GM18526 (cell line): ENCODE results near the gene CIRBP.

Experiments used
- POLR2A ChIP-seq: IDR thresholded peaks from 3 replicates; pipeline ENCODE4 v1.6.1; 2011; ENCODE audit not compliant: insufficient read length; ENCODE audit errors: extremely low read depth

Gene CIRBP

DNA sequence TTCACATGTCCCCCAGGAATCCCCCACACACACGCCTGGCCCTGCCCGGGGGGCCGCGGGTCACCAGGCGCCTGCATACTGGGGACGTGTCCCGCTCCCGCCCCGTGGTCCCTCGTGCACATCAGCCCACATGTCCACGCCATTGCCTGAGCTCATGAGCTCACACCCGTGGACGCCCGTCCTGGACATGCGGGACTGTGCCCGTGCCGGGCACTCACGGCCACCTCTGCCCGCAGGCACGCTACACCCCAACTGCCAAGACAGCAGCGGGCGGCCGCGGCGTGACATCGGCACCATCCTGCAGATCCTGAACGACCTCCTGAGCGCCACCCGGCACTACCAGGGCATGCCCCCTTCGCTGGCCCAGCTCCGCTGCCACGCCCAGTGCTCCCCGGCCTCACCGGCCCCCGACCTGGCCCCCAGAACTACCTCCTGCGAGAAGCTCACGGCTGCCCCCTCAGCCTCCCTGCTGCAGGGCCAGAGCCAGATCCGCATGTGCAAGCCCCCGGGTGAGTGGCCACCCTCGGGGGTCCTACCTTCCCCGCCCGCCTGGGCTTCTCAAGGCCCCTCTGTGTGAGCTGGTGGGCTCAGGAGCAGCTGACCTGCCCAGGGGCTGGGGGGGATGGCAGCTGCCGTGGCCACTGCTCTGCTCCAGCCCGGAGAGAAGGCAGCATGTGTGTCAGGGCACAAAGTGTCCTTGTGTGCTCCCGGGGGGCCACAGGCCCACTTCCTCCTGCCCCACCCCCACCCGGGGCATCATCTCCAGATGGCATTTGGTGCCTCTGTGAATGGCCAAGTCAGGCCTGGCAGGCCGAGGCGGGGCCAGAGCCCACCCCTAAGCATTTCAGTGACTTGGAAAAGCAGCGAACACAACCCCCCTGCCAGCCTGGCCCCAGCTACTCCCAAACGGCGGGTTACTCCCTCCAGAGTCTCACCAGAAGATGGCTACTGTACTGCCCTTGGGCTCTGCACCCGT lies 13.7 kb upstream of the CIRBP start:
- peak; percentile 11 for TF ChIP-seq POLR2A

DNA sequence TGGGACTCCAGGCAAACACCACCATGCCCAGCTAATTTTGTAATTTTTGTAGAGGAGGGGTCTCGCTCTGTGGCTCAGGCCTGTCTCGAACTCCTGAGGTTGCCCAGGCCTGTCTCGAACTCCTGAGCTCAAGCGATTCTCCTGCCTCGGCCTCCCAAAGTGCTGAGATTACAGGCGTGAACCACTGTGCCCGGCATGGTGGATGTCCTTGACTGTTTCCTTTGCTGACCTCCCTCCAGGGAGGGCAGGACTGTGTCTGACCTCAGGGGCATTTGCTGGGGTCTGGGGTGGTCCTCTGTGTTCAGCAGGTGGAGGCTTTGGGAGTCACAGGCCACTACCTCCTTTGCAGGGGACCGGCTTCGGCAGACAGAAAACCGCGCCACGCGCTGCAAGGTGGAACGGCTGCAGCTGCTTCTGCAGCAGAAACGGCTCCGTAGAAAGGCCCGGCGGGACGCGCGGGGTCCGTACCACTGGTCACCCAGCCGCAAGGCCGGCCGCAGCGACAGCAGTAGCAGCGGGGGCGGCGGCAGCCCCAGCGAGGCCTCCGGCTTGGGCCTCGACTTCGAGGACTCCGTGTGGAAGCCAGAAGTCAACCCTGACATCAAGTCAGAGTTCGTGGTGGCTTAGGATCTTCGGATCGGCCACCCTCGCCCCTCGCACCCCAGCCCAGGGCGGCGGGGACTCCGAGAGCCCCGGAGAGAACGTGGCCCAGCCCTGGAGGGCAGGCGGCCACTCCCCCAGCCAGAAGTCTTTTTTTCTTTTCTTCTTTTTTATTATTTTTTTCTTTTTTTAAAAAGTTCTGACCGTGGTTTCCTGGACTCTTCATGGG lies 12.3 kb upstream of the CIRBP start:
- no peak for TF ChIP-seq POLR2A

DNA sequence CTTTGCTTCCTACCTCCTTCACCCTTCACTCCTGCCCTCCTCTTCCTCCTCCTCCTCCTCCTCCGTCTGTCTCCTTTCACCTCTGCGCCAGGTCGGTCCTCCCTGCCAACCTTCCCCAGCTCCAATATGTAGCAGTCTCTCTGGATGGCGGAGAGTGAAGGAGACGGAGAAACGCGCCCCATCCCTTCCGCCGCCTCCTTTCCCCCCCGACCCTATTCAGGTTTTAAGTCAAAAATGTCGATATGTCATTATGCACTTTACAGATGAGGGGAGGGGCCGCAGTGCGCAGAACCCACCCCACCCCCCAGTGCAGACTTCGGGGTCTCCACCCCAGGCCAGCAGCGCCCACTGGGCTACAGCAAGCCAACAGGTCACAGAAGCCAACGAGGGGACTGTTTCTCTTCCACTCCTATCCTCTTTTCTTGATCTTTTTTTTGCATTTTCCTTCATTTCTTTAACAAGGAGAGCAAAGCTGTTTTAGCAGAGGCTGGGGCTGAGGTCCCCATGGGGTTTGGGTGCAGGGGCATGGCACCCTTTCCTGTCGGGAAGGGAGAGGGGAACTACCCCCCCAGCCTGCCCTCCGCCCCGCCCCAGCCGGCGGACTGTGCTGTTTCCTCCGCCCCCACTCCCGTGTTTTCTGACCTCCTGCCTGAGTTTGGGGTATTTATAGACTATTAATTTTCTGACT lies 11.5 kb upstream of the CIRBP start:
- TF ChIP-seq POLR2A, result no peak

DNA sequence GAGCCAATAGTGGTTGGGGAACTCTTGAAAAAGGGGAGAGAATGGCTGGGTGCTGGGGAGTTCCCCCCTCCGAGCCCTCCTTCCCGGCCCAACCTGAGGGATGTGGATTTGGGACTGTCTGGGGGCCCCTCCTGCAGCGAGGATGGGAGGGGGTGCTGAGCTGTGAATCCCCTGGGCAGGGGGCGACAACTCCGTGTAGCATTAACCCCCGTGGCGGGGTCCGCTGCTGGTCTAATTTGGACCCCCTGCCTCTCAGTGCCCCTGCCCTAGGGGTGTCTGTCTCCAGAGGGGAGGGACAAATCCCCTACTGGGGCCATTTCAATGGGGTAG lies 11.0 kb upstream of the CIRBP start:
- no peak for TF ChIP-seq POLR2A

DNA sequence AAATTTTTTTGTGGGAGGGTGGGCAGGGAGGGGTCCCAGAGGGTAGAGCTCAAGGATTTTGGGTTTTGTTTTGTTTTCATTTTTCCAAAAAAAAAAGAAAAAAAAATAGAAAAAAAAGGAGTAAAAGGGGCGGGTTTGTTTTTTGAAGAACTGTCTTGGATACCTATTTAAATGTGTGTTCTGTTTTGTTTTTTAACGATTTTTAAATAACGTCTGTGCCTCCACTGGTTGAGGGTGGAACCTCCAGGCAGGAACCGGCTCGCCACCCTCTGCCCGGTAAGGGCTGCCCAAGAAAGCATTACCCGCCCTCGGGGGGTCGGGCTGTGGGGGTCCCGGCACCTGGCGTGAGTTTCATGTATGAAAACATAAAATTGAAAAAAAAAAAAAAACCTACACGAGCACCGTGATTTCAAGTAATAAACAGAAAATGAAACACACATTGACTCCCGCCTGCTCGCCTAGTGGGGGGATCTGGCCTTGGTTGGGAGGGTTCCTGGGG lies 10.4 kb upstream of the CIRBP start:
- no peak for TF ChIP-seq POLR2A

DNA sequence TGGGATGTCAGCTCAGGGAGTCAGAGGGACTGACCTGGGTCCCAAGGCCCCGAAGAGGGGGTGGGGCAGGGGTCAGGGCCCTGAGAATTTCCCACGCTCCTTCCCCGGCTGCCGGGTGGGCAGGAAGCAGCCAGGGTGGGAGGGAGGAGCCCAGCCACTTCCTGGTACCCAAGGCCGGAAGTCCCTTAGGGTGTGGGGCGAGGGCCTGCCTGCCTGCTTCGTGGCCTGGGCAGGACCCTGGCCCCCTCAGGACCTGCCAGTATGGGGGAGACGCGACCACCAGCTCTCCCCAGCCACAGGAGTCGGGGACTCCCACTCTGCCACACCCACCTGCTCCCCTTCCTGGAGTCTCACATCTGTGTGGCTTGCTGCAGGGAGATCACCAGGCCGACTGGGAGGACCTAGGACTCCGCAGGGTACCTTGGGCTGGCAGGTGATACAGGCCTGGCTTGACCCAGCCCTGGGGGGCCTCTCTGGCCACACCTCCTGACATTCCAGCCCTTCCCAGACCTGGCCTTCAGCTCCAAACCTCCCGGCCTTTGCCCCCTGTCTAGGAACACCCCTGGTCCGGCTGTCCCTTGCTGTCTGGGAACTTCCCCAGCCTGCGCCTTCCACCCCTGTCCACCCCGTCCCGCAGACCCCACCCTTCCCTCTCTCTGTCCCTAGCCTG lies 9.8 kb upstream of the CIRBP start:
- TF ChIP-seq POLR2A, result peak; percentile 87

DNA sequence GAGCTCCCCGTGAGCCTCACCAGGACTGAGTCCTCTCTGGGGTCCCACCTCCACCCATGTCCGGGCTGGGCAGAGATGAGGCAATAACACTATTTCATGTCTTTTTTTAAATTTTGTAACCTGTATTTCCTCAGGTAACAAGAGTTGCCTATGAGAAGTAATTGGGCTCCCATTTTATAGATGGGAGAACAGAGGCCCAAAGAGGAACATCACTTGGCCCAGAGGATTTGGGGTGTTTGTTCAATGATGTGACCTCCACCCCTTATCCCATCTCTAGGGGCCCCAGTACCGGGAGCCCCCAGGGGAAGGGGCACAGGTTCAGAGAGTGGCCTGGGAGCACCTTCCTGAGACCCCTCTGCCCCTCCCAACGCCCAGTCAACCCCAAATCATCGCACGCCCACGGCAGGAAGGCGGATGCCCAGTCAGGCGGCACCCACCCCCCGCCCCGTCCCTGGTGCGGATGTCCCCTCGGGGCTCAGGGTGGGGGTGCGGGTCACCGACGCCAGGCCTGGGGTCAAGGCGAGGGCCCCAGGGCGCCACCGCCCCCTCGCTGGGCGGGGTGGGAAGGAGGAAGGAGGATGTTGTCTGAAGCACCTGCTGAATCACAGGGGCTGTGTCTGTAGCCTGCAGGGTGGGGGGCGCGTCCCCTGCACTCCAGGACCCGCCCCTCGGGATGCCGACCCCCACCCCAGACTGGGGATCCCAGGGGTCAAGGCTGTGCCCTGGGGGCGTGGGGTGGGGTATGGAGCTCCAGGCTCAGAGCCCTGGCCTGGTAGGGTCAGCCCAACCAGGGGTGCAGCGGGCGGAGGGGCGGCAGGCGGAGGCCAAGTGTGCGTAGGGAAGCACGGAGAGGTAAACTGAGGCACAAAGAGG lies 9.0 kb upstream of the CIRBP start:
- TF ChIP-seq POLR2A, result peak; percentile 18

DNA sequence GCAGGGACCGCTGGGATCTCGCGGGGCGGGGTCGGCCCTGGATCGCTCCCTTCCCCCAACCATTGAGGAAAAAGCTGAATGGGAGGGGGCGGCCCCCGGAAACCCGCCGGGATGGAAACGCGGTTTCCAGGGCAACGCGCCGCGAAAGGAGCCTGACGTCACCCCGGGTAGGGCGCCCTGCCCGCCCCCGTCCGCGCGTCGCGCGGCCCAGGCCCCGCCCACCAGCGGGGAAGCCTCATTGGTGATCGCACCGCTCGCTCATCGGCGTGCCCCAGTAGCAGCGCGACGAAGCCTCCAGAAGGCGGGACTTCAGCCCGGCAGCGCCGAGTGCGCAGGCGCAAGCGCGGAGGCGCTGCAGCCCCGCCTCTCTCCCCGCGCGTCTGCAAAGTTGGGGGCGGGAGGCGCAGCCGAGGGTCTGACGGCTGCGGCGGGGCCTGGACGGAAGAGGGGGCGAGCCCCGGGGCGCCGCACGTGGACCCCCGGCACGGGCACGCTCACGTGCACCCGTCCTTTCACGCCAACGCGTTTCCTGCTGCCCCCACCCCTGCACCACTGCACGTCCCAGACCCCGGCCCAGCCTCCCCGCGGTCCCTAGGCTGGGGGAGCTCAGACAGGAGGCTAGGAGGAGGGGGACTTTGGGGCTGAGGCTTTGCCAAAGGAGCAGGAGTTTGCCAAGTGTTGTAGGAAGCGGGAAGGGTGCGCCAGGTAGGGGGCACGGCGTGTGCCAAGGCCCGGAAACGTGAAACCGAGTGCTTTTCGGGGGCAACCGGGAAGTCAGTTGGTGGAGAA lies 8.2 kb upstream of the CIRBP start:
- TF ChIP-seq POLR2A, result peak; percentile 43

DNA sequence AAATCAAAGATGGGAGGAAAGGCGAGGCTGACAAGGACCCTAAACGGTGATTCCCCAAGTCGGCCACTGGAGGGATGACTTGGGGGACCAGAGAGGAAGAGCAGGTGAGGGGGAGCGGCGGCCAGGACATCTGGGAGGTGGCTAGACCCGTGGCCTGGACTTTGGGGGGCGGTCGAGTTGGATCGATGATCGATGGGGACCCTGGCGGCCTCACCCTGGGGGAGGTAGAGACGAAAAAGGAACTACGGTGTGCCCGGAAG lies 7.7 kb upstream of the CIRBP start:
- no peak for TF ChIP-seq POLR2A

DNA sequence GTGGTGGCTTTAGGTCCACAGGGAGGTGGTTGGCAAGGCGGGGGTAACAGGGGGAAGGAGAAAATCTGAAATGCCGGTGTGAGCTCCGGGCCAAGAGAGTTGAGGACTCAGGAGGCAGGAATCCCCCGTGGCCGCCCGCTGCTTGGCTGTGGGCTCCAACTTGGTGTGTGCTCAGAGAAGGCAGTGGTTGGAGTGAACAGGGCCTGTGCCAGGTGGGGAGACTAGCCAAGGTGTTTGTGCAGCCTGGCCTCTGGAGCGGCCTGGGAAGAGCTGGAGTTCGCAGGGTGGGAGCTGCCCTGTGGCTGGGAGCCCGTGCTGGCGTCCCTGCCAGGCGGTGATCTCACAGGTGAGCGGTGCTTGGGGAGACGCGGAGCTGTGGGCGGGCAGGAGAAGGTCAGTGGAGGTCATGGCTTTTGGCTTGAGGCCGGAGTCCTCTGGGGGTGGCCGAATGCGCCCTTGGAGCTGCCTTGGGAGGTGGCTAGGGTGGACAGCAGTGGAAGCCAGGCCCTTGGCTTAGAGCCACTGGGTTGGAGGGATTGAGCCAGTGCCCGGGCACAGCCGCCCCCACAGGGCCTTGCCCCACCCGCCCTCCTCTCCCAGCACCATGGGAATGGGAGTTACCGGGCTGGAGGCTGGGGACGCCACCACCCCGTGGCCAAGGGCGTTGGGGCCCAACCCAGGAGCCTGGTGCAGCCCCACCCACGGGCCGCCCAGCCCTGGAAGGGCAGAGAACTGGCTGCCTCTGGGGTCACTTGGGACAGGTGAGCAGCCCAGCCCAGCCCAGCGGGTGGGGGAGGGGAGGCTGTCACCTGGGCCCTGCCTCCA lies 7.1 kb upstream of the CIRBP start:
- TF ChIP-seq POLR2A, result peak; percentile 15

DNA sequence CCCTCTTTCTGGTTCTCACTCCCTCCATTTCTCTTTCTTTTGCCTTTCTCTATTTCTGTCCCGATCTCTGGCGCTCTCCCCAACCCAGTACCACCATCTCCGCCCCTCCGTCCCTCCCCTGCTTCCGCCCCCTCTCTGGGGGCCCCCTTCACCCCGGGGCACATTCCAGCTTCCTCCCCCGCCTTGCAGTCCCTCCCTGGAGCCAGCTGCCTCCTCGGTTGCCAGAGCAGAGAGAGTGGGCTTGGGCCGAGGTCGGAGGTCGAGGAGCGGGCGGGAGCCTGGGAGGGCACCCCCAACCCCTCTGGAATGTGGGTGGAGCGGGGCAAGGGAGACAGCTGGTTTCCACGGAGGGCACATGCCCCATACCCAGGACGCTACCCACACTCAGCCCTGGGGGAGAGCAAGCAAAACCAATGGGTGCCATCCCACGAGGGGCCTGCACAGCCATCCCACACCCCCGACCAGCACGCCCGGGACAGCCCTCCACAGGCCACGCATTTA lies 6.5 kb upstream of the CIRBP start:
- no peak for TF ChIP-seq POLR2A

DNA sequence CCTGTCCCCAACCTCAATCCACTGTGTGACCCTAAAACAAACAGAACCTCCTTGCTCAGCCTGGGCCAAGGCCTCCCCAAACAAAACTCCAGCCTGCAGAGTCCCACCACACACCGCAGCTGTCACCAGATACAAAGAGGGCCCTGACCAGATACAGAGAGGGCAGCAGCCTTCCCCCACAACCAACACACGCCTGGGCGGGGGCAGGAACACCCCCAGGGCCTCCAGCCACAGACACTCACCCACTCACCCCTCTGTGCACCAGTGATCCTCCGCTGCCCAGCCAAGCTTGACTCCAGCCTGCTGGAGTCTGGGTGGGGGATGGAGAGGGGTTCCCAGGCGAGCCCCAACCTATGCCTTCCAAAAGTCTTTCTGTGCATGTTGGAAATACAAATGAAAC lies 5.9 kb upstream of the CIRBP start:
- no peak for TF ChIP-seq POLR2A

DNA sequence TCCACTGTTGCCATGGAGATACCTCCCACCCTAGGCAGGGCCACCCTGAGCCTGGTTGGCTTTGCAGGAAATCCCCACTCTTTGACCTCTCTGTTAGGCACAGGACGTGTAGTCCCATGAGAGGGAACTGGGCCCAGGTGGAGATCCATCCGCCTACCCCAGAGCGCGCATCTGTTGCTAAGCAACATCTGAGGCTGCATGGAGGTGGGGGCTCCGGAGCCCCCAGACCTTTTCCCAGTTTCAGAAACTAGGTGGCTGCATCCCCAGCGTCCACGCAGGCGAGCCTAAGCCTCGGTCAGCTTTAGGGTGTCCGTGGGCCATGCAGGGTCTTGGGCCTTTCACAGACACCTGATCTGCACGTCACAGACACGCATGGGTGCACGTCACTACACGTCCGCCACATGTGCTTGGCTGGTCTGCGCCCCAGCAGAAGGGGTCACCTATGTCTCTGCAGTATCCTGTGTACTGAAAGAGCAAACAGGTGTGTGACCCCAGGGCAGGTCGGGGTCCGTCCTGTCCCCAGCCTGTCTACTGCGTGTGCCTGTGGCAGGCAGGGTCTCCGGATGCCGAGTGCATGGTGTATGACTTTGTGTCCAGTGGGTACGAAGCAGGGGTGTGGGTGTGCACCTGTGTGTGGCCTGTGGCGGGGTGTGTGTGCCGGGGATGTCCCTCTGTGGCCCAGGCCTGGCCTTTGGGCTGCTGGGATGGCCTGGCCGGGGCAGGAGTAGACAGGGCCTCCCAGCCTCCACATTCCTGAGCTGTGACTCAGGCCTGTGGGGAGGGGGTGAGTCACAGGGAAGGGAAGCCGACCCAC lies 4.1 kb upstream of the CIRBP start:
- TF ChIP-seq POLR2A, result no peak
